ENCODE data around the gene HSD17B14.

DNA sequence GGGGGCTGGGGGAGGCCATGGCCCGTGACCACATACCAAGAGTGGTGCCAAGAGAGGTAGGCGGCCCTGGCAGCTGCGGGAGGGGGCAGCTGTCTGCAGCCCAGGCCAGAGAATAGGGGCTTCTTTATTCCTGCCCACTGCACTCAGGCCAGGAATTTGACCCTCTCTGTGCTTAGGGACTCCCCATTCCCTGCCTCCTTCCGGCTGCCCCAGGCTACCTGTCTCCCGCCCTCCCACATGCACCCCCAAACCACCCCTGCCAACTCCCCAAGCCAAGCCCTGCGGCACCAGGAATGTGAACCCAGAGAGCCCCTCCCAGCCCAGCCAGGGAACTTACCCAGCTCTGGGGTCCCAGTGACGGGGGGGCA is 31.4 kb upstream of the HSD17B14 start:
- TF ChIP-seq NFRKB (IDR thresholded peaks at IDR 0.05): no peak
- TF ChIP-seq BHLHE40 (IDR thresholded peaks at IDR 0.05; ENCODE audit: borderline replicate concordance): no peak
- TF ChIP-seq FOXK2 (IDR thresholded peaks at IDR 0.05): no peak
- no peak for TF ChIP-seq ELF4 (IDR thresholded peaks at IDR 0.05)
- TF ChIP-seq TARDBP (IDR thresholded peaks at IDR 0.05): no peak
- TF ChIP-seq FOXM1 (IDR thresholded peaks at IDR 0.05; ENCODE audit: borderline replicate concordance): no peak
- TF ChIP-seq ZNF384 (IDR thresholded peaks at IDR 0.05): no peak
- TF ChIP-seq CTBP1 (IDR thresholded peaks at IDR 0.05; ENCODE audit: borderline replicate concordance): no peak
- no peak for TF ChIP-seq SP1 (IDR thresholded peaks at IDR 0.05)
- no peak for TF ChIP-seq SUZ12 (IDR thresholded peaks at IDR 0.05)

Measured in HEK293T (cell line).